ENCODE results near the gene TAX1BP3. TPM values are rescaled to one million over a fixed set of nuclear protein-coding genes. Genes with fewer than 3 reads are reported as not detected.

Gene TAX1BP3
- total and polyA plus RNA-seq, 2 experiments from 2014 or later, result 98.7 to 134 TPM

- peaks cover 41% of the 10 kb centered on the region for H3K79me2 ChIP-seq (replicated peaks; ENCODE audit: insufficient read depth)
- H3K27me3 ChIP-seq (ENCODE audit: insufficient read depth), result no peaks in the 10 kb centered on the region
- Mint-ChIP-seq H3K4me3 (peak overlapping the region; percentile 100), H3K27me3 (ENCODE audit: insufficient read depth, low read depth, poor library complexity) (peaks cover 16% of the 10 kb centered on the region), H3K36me3 (ENCODE audit: low read depth) (peaks cover 20% of the 10 kb centered on the region; the same call in 2 of the 3 replicates), H3K4me1 (peaks cover 24% of the 10 kb centered on the region), H3K9me3 (no peaks in the 10 kb centered on the region; the same call in 2 of the 3 replicates), H3K27ac (peak overlapping the region; percentile 96)
- H3K4me2 ChIP-seq, result peak overlapping the region; percentile 98
- H3K4me1 ChIP-seq (ENCODE audit: insufficient read depth), result peaks cover 7% of the 10 kb centered on the region; the same call in 1 of the 2 replicates
- H3F3A ChIP-seq (replicated peaks; ENCODE audit: low read depth), result peaks cover 21% of the 10 kb centered on the region; the same call in 1 of the 2 replicates
- H4K20me1 ChIP-seq (replicated peaks; ENCODE audit: insufficient read depth), result peaks cover 14% of the 10 kb centered on the region
- no peaks in the 10 kb centered on the region for H3K9me2 ChIP-seq (ENCODE audit: insufficient read depth)
- no peak overlapping the region for H2AFZ ChIP-seq
- no peak for ATAC-seq
- peak overlapping the region; percentile 90 for H3K27ac ChIP-seq (ENCODE audit: low read depth)
- TF ChIP-seq ZNF114 (CRISPR knock-in tag; IDR thresholded peaks at IDR 0.05) (no peak), JUNB (IDR thresholded peaks at IDR 0.05; ENCODE audit: unreplicated experiment) (no peak), EZH2 (IDR thresholded peaks at IDR 0.05; ENCODE audit: low read depth, unreplicated experiment) (no peak), STAT1 (IDR thresholded peaks at IDR 0.05; ENCODE audit: unreplicated experiment) (no peak), ZNF331 (CRISPR knock-in tag; IDR thresholded peaks at IDR 0.05; ENCODE audit: low read depth) (no peak), ETS1 (IDR thresholded peaks at IDR 0.05) (no peak), CTCF (conservative IDR thresholded peaks at IDR 0.05; ENCODE audit: low read depth in 2 of 2) (no peak), POLR2AphosphoS5 (IDR thresholded peaks at IDR 0.05; ENCODE audit: low read depth) (no peak), REST (IDR thresholded peaks at IDR 0.05; ENCODE audit: unreplicated experiment) (no peak), CREB1 (CRISPR knock-in tag; IDR thresholded peaks at IDR 0.05; ENCODE audit: low read depth) (no peak), EZH2phosphoT487 (IDR thresholded peaks at IDR 0.05; ENCODE audit: unreplicated experiment) (no peak), NANOG (IDR thresholded peaks at IDR 0.05; ENCODE audit: borderline replicate concordance) (no peak), ZNF462 (CRISPR knock-in tag; IDR thresholded peaks at IDR 0.05) (no peak)
- no peak for DNase-seq (ENCODE audit: low spot score)
- peak overlapping the region; percentile 99 for H3K4me3 ChIP-seq
- H3K36me3 ChIP-seq (ENCODE audit: insufficient read depth), result no peaks in the 10 kb centered on the region
Observed at GRCh38 chr17:3669548-3669947, 1.2 kb upstream of the TAX1BP3 start.

All from GM23338 (cell line).